Left kidney (tissue), 2 donors: Measurements from ENCODE around the gene FGF12. TPM values are rescaled to one million over a fixed set of nuclear protein-coding genes. Genes with fewer than 3 reads are reported as not detected.

ENCODE experiments used
- DNase-seq: peaks from one replicate; pipeline ENCODE4 v3.0.0-alpha.2; 2013
- polyA plus RNA-seq: library from polyadenylated mRNA; unstranded; fragments of 120-200 nt; gene quantifications from one replicate; pipeline ENCODE4 v1.2.1, GENCODE V29; 2013; ENCODE audit not compliant: insufficient read length

Gene FGF12
- polyA plus RNA-seq, 1 donor: 7.0 TPM

DNA sequence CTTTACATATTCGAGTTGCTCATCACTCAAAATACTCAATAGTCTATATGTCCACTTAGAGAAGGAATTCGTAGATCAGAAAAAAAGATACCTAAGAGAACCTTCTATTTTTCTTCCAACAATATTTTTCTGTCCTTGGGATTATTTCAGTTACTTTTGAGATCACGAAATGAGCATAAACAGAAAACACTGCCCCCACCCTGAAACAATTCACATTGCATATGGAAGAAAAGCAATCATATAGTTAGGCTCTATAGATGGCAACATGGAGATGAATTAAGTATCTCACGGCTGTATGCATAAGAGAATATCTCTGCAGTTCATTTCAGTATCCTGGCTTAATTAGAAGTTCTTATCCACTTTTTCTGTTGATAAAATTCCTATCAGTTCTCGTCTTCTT lies 391.1 kb downstream of the FGF12 start:
- DNase-seq: no peak

DNA sequence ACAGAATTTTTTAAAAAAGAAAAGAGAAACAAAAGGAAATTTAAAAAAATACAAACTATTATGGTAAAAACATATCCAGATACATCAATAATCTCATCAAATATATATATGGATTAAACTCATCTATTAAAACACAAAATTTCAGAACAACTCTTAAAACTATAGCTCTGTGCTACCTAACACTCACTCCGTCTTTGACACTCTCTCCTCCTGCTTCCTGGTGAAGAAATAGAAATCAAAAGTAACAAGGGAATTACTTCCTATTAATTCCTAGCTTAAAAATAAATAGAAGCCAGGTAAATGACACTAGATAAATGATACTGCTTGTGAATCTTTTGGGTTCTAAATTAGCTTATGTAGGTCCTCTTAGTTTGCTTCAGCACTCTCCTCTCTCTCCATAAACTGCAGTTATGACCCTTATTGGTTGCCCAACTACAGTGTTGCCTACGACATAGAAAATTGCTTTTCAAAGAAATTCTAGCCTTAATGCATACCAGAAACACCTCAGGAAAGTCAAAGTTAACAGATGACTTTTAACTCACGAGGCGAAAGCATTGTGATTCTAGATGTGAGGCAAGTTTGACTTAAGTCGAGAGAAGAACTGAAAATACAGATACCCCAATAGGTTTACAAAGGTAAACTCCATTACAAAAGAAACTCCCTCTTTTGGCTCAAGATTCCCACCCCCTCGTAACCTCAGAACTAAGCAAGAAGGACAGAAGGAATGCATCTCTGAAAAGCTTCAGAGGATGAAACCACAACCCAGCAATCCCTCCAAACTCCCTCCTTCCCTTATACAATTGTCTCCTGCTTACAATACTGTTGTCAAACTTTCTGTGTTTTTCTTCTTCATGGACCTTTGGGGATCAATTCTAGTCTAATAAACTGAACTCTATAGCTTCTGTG lies 394.7 kb downstream of the FGF12 start:
- DNase-seq: no peak

DNA sequence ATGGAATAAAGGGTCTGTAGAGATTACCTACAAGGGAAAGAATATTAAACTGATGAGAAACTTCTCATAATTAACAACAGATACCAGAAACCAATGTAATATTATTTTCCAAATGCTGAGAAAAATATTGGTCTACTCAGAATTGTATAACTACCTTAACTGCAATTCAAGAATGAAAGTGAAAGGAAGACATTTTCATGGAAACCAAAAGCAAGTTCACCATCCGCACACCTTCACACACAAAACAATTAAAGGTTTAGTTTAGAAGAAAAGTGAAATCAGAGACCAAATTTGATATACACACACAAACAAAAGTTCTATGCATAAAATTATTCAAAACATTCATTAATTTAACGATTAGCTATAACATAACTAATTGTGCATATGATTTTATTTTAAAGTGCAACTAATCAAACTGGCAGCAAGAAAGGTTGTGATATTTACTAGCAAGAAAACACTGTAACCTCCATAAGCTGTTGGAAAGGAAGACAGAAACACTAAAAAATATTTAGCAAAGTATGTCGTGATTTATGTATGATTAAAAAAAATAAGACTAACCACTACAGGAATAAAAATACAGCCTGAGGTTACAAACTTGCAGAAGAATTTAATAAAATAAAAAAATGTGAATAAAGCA lies 395.5 kb downstream of the FGF12 start:
- no peak for DNase-seq

DNA sequence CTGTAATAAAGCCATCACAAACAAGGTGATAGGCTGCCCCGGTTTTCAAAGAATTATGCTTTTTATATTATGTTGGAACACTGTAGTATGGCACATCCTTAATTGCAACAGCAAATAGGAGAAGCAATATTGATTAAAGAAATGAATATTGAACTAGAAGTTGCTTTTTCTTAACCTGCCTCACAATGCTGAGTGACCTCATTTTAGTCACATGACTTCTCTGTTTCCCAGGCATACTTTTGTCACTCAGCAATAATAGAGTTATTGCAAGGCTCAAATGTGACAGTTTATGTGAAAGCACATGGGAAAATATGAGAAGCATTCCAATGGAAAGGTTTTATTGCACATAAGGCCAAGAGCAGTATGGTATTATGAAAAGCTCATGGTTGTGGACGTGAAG lies 400.7 kb downstream of the FGF12 start:
- DNase-seq: no peak

DNA sequence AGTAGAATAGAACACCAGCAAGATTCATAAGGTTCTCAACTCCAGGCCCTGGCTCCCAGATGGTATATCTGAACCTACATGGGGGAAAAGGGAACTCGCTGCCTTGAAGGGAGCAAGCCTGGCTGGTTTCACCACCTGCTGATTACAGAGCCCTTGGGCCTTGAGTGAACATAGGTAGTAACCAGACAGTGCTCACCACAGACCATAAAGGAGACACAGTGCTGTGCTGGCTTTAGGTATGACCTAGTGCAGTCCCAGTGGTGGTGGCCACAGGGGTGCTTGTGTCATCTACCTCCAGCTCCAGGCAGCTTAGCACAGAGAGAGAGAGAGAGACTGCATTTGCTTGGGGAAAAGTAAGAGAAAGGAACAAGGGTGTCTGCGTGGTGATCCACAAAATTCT lies 409.8 kb downstream of the FGF12 start:
- DNase-seq: no peak

DNA sequence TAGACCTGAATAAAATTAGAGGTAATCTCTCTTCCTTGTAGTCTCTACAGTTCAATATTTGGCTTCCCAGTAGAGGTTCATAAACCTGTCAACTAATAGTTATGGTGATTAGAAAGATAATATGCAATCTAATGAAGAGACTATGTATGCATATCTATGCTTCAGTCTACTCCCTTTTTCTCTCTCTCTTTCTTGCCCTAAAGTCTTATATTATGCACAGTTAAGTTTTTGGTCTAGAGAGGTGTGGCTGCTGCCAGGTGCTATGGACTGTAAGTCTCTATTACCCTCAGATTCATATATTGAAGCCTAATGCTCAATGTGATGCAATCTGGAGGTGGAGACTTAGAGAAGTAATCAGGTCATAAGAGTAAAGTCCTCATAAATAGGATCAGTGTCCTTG lies 413.7 kb downstream of the FGF12 start:
- no peak for DNase-seq

DNA sequence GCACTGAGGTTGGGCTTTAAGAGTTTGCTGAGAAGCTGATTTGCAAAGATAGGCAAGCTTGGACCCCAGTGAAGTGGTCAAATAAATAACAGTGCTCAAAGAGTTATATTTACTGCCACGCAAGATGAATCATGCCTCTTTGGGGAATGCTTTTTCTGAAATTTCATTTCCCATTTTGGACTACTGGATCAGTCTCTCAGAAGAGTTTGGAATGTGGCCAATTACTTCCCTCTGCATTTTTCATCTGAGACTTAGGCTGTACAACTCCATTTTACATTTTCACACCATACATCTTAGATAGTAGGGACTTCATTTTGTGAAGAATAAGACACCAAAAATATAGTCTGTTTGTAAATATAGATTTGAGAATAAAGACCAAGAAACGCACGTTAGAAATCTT lies 419.7 kb downstream of the FGF12 start:
- DNase-seq: no peak

DNA sequence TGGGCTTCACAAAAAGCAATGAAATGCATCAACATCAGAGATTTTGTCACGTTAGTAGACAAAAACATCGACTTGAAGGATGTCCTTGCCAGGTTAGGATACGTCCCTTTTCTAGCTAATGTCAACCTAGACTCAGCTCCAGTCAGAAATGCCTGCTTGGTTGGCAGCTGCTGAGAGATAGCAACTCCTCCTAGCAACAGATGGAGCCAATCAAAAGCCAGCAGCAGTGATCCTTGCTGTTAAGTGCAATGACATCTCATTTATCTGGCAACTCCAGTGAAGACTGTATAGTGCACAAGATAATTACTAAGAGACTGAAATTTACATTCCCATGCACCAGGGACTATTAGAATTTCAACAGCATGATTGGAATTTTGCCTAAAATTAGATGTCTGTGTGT lies 424.1 kb downstream of the FGF12 start:
- DNase-seq: no peak

DNA sequence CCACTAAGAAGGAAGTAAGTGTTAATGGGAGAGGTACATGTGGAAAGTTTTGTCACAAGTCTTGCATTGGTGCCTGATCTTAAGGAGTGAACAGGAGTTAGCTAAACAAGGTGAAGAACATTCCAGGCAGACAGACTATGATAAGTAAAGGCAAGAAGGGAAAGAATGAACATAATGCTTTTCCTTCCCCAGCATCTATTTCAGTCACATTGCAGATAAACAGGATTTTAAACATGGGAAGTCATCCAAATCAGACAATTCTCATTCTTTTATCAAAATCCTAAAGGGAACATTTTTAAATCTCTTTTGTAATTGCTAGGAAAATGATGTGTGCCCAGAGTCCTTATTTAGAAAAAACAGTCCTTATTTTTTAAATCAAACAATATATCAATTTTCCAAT lies 424.6 kb downstream of the FGF12 start:
- no peak for DNase-seq

DNA sequence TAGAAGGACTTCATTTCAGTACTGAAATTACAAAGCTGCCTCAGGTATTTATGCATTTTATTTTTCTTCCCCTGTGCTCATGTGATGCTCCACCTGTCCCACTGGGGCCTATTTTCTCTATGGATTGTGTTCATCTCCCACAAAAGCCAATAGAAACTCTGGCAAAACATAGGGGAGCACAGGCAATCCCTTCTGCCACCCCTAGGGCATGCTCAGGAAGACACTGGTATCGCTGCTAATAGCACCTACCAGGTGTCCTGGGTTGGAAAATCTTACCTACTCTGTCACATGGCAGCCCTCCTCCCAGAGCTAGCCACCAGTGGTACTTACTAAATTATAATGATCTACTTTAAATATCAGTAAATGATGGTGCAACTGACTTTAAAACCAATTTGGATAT lies 427.4 kb downstream of the FGF12 start:
- DNase-seq: no peak

DNA sequence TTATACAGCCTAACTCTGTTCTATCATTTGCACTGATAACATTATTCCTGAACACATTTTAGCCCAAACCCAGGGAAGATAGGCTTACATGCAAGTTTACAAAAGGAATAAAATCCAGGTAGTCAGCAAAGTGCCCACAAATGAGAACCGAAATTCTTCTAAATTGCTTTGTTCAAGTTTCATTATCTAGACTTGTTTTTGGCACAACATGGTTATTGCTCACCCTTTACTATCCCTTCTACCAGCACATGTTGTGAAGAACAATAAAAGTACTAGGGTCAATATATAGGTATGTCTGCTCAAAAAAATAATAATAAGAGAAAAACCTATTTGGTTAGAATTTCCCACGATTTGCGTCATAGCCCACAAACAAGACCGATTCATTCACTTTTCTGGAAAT lies 430.5 kb downstream of the FGF12 start:
- no peak for DNase-seq

DNA sequence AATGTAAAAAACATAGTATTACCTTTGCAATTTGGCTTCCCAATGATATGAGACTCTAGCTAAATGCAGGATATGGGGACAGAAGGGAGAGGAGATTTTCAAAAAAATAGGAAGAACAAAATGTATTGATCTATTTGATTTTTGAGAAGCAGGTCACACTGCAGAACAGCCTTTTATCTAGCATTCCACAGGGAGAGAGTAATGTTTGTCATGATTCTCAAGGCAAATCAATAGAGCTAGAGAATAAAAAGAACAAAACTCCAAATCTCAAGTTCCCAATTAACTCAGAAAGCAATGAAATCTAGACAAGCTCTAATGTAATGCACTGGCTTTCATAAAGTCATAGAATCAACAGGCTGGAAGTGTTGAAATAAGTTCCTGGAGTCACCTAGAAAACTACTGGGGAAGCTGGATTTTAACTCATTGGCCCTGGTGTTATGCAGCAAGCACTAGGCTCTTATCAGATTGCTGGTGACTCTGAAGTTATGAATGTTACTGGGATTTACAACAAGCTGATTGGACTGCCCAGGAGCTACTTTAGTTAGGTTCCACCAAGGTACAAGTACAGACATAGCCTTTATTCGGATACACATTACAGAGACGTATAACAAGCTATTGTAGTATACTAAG lies 442.8 kb downstream of the FGF12 start:
- no peak for DNase-seq

DNA sequence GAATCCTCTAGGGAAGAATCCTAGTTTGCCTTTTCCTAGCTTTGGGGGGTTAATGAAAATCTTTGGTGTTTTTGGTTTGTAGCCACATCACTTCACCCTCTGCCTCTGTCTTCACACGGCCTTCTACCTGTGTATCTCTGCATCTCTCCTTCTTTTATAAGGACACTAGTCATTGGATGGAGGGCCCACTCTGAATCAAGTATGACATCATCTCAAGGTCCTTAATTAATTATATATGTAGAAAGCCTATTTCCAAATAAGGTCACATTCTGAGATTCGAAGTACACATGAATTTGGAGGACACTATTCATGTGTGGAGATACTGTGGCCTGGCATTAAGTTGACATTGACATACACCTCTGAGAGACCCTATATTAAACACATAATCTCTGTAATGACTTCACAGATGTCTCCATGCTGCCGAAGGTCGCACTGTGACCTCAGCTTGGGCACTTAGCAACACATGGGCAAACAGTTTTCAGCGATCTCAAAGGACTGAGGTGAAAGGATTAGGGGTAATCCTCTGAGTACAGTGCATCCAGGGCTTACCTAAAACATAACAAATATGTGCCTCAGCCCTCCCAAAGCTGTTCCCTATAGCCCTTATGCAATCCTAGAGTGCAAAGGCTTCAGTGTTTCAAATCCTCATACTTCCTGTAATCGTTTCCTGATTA lies 446.0 kb downstream of the FGF12 start:
- DNase-seq: no peak

DNA sequence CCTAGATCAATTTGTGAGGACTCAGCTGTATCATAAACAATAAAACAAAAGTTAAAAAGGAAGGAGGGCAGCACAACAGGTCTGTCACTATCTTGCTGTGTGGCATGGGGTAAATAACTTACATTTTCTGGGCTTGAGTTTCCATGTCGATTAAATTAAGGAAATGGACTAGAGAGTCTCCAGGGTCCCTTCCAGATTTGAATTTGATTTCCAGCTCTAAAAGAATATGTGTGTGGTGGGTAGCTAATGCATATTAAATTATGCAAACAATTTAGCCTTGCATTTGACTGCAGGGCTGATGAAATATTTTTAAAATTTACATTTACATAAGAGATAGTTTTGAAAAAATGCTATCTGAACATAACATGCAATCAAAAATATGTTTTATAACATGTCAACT lies 447.7 kb downstream of the FGF12 start:
- DNase-seq: no peak

DNA sequence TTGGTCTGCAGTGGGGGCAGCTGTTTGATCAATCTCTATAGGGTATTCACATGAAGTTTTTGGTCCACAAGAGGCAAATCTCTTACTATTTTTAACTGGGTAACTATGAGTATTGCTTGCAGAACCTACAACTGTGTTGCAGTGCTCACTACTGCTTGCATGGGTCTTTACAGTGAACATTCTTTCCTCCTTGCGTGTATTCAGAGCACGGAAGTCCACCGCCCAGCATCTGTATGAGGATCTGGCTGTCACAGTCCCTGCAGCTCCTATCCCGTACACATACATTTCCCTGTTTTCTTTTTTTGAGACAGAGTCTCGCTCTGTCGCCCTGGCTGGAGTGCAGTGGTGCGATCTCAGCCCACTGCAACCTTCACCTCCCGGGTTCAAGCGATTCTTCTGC lies 449.9 kb downstream of the FGF12 start:
- no peak for DNase-seq

DNA sequence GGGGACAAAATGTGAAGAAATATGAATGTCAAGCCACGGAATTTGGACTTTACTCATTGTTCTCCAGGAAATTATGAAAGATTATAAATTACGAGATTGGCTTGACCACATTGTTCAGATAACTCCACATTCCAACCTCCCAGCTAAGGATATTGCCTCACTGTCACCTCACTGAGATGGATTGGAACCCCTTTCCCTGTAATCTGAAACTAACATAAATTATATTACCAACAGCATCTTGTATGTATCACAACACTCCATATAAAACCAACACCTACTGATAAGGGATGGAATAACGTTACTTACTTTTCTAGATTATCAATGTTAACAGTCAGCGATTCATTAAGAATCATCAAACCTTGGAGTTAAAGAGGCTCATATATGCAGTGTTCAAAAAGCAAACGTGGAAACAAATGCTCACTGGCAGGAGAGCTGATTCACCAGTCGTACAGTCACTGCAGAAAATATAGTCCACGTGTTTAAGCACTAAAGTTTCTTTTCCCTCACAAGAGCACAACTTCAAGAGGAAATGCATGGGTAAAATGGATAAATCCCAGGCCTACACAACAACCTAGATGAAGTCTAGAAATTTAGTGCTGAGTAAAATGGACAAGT lies 451.5 kb downstream of the FGF12 start:
- DNase-seq: no peak

DNA sequence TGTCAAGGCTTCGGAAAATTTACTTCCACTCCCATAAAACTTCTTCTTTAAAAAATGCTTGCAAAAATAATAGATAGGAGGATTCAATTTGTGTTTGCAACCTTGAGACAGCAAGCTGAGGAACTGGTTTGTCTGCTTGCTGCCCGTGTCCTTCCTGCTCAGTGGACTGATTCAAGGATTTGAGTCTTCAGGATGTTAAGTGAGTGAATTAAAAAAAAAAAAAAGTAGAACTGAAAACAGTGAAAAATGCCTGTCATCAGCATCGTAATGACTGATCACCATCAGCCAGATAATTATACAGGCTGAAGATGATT lies 453.7 kb downstream of the FGF12 start:
- DNase-seq: no peak

DNA sequence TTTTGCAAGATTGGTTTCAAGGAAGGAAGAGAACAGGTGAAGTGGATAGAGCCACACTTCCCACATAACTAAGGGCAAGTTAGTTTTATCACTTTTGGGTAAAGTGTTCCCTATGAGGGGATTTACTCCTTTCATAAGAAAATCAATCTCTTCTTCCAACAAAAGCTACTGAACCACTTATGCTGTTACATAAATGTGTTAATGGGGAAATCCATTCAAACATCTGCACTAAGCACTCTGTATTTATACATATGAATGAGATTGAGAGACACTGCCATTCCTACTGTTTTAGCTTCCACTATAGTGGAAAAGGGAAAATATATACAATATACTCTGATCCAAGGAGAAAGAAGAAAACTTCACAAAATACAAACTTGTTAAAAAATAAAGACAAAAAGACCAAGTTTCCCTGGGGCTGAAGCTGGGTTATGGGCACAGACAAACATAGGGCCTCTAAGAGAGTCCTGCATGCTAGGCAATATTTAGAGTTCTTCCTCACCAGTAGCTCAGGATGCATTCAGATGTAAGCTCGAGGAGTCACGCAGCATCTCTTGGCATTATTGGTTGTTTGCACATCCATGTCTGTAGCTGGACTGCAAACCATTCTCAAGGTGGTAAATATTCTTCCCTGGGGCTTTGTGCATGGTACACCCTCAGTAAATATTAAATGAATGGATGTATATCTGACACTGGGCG lies 454.2 kb downstream of the FGF12 start:
- DNase-seq: no peak

DNA sequence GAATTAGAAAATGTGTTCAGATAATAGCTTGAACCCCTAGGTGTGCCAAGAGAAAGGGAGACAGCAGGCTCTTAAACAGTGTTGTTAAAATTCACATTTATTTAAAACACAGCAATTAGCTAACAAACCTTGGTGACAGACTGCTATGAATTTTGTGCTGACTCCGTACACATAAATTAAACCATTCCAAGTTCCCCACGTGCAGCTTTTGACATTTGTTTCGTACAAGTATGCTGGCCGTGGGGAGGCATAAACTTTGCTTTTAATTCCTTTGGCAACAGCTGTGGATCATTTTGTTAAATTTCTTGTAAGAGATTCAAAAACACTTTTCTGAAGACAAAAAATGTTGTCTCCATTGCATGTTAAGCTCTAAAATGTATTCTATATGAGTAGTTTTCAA lies 465.3 kb downstream of the FGF12 start:
- no peak for DNase-seq

DNA sequence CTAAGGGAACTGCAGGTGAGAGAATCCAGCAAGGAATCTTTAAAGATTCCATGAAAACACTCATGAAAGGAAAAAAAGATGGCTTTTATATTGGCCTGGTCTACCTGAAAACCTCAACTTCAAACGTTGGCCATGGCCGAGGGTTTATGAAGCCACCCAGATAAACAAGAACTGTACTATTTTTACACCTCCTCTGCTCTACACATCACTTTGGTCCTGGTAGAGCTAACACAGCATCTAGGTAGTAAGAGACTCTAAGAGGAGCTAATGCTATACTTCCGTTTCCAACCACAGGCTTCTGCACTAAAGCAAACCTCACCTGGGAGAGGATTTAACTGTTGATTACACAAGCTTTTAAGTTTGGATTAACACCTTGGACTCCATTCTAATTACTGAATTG lies 466.2 kb downstream of the FGF12 start:
- DNase-seq: no peak

DNA sequence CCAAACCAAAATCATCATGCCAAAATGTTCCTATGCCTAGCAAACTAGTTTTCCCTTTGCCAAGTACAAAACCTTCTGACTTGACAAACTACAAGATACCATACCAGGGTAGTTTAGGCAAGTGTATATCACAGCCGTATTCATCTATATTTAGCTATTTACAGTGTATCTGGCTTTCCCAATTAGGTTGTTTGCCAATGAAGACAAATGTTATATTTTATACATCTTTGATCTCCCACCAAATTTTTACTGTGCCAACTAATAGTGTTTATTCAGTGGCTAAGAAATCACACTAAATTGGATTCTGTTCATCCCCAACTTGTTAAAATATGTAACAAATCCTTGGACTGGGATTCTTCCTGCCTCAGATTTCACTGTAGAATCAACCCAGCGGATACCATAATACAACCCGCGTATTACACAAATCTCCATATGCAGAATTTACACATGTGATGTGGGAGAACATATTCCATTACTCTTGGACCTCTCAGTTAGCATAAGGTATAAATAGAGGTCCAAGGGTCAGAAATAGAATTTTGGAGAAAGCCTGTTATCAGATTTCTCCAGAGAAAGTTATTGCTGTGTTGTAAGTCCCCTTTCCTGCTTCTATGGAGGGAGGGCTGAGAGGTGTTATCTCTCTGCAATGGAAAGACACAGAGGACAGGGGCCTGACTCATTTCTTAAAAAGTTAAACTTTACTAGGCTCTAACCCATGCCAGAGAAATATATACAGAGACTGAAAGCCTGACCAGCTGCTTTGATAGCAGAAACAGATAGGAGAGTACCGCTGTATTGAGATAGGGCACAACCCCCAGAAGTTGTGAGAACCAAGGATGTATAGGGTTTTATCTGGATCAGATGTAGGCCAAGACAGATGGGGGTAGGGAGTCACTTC lies 467.0 kb downstream of the FGF12 start:
- no peak for DNase-seq
